Dendritic cell treated with granulocyte-macrophage colony-stimulating factor and Interleukin-4, amounts not matched to agents 40 ng/mL and 50 ng/mL, for 4 days (primary cell): ENCODE data around the gene GGA3.
A peak's percentile ranks its signal among the peaks of the same experiment; 100 is the strongest.

Experiments
- H3K27ac Mint-ChIP-seq: one replicate; pipeline ENCODE4 v1.8.0; 2022; ENCODE audit warnings: mild to moderate bottlenecking, mixed read lengths
- H3K27me3 Mint-ChIP-seq: one replicate; pipeline ENCODE4 v1.8.0; 2022; ENCODE audit warnings: mild to moderate bottlenecking, mixed read lengths
- H3K36me3 Mint-ChIP-seq: one replicate; pipeline ENCODE4 v1.8.0; 2022; ENCODE audit warnings: low read depth, mixed read lengths
- H3K4me1 Mint-ChIP-seq: one replicate; pipeline ENCODE4 v1.8.0; 2022; ENCODE audit warnings: low read depth, mixed read lengths
- H3K4me3 Mint-ChIP-seq: one replicate; pipeline ENCODE4 v1.8.0; 2022; ENCODE audit warnings: mild to moderate bottlenecking, moderate library complexity, mixed read lengths
- H3K9me3 Mint-ChIP-seq: one replicate; pipeline ENCODE4 v1.8.0; 2022; ENCODE audit warnings: mixed read lengths
- intact Hi-C: fragments of 100-400 bp; cut with micrococcal nuclease; formaldehyde crosslinking; loops from one replicate; pipeline ENCODE4 v1.15.0; 2022

GGA3 gene

GRCh38 chr17:75205037-75205792 lies 56.2 kb downstream of the GGA3 start, which contains the start of gene NUP85:
Gene NUP85 (plus strand): TSS chr17:75205679. CDS start chr17:75205762, 83 bp downstream.
- intact Hi-C loops: no loop called here
- H3K36me3 Mint-ChIP-seq: peaks cover 34% of the 10 kb centered on the region
- H3K9me3 Mint-ChIP-seq: no peaks in the 10 kb centered on the region
- no peaks in the 10 kb centered on the region for H3K27me3 Mint-ChIP-seq
- peaks cover 27% of the 10 kb centered on the region for H3K4me1 Mint-ChIP-seq
- H3K4me3 Mint-ChIP-seq: peak within 1 kb of the TSS; percentile 83
- H3K27ac Mint-ChIP-seq: peak within 1 kb of the TSS; percentile 97

GRCh38 chr17:75199886-75200618 lies 61.4 kb downstream of the GGA3 start:
- Mint-ChIP-seq H3K9me3 (no peaks in the 10 kb centered on the region), H3K27ac (no peak overlapping the region), H3K4me3 (no peak overlapping the region), H3K36me3 (peaks cover under 1% of the 10 kb centered on the region), H3K4me1 (peaks cover 16% of the 10 kb centered on the region), H3K27me3 (no peaks in the 10 kb centered on the region)
- intact Hi-C loops: loop anchor here (2.0 to 5.0 kb wide), 2 partner anchors 138 to 239 kb away; no protein-coding TSS in a partner anchor

GRCh38 chr17:75194879-75195278 lies 66.5 kb downstream of the GGA3 start:
- Mint-ChIP-seq H3K36me3 (no peaks in the 10 kb centered on the region), H3K4me1 (no peaks in the 10 kb centered on the region), H3K9me3 (no peaks in the 10 kb centered on the region), H3K27me3 (no peaks in the 10 kb centered on the region), H3K27ac (no peak overlapping the region), H3K4me3 (no peak overlapping the region)
- intact Hi-C loops: no loop called here

- Mint-ChIP-seq H3K36me3 (no peaks in the 10 kb centered on the region), H3K27me3 (no peaks in the 10 kb centered on the region), H3K9me3 (no peaks in the 10 kb centered on the region), H3K27ac (no peak overlapping the region), H3K4me3 (no peak overlapping the region), H3K4me1 (peaks cover 7% of the 10 kb centered on the region)
- intact Hi-C loops: no loop called here
Observed at GRCh38 chr17:75191584-75191983, 69.8 kb downstream of the GGA3 start.

- H3K4me1 Mint-ChIP-seq: peaks cover 17% of the 10 kb centered on the region
- H3K4me3 Mint-ChIP-seq: no peak overlapping the region
- intact Hi-C loops: no loop called here
- H3K27me3 Mint-ChIP-seq: no peaks in the 10 kb centered on the region
- H3K36me3 Mint-ChIP-seq: no peaks in the 10 kb centered on the region
- H3K27ac Mint-ChIP-seq: no peak overlapping the region
- H3K9me3 Mint-ChIP-seq: no peaks in the 10 kb centered on the region
Observed at GRCh38 chr17:75188614-75189013, 72.8 kb downstream of the GGA3 start.
